ENCODE results near the gene ABR.

The ABR gene

DNA sequence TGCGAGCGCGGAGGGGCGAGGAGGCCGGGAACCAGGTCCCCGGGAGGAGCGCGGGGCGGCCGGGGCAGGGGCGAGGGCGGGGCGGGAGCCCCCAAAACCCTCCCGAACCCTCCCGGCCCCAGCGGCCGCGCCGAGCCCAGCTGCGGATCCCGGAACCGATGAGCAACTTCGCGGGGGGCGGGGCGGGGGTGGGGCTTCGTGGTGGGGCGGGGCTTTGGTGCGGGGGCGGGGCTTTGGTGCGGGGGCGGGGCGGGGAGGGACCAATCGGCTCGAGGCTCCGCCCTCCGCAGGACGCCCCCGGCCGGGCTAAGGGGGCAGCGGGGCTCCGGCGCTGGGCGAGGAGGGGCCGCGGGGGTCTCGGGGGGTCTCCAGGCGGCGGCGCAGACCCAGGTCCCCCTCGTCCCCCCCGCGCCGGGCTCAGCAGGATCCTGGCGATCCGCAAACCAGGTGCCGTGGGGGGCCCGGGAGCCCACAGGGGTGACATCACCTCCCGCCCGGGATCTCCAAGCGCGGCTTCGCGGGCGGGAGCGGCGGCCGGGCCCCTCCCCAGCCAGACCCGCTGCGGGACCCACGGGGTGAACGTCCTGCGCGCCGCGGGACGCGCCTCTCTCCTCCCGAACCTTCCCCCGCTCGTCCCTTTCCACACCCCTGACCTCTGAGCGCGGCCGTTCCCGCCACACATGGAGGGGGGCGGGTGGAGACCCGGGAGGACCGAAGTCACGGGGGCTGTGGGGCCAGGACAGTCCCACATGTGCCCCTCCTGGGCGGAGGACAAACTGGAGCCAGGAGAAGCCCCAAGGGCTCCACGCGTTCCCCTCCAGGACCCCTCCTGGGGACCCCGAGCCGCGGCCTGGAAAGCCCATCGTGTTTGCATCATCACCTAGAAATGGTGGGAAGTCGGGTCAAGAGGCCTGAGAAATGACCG, at the start of gene ABR:
TSS of gene ABR (minus strand) at position 164 of the 925 bp plus-strand sequence. CDS start 254 bp downstream, outside the sequence.
- H3K36me3 ChIP-seq (ENCODE audit: control insufficient read depth, insufficient read depth, low read length), result no peaks in the 10 kb centered on the region
- no peaks in the 10 kb centered on the region for H3K9me3 ChIP-seq (ENCODE audit: control insufficient read depth, insufficient read depth, low read length)
- H3K9ac ChIP-seq (ENCODE audit: low read depth, low read length), result no peak within 1 kb of the TSS
- peaks cover 11% of the 10 kb centered on the region for H3K4me1 ChIP-seq (ENCODE audit: control insufficient read depth, insufficient read depth, low read length)
- H3K27ac ChIP-seq (ENCODE audit: low read depth, low read length), result no peak within 1 kb of the TSS
- peaks cover 30% of the 10 kb centered on the region for H3K27me3 ChIP-seq (ENCODE audit: control insufficient read depth, insufficient read depth, low read length)
- H3K4me3 ChIP-seq (ENCODE audit: low read depth, low read length), result peak within 1 kb of the TSS; percentile 72

- no peaks in the 10 kb centered on the region for H3K9me3 ChIP-seq (ENCODE audit: control insufficient read depth, insufficient read depth, low read length)
- H3K27ac ChIP-seq (ENCODE audit: low read depth, low read length), result no peak overlapping the region
- H3K4me1 ChIP-seq (ENCODE audit: control insufficient read depth, insufficient read depth, low read length), result no peaks in the 10 kb centered on the region; the same call in 1 of the 2 replicates
- H3K27me3 ChIP-seq (ENCODE audit: control insufficient read depth, insufficient read depth, low read length), result peaks cover 67% of the 10 kb centered on the region
- H3K36me3 ChIP-seq (ENCODE audit: control insufficient read depth, insufficient read depth, low read length), result no peaks in the 10 kb centered on the region
- H3K4me3 ChIP-seq (ENCODE audit: low read depth, low read length), result peak overlapping the region; percentile 59; the same call in 1 of the 2 replicates
- H3K9ac ChIP-seq (ENCODE audit: low read depth, low read length), result no peak overlapping the region
These were observed 49.6 kb upstream of the ABR start for GRCh38 chr17:1229349-1229899.

- Histone ChIP-seq H3K9me3 (ENCODE audit: control insufficient read depth, insufficient read depth, low read length) (no peaks in the 10 kb centered on the region), H3K9ac (ENCODE audit: low read depth, low read length) (no peak overlapping the region), H3K4me3 (ENCODE audit: low read depth, low read length) (peak overlapping the region; percentile 59; the same call in 1 of the 2 replicates), H3K4me1 (ENCODE audit: control insufficient read depth, insufficient read depth, low read length) (no peaks in the 10 kb centered on the region; the same call in 1 of the 2 replicates), H3K27me3 (ENCODE audit: control insufficient read depth, insufficient read depth, low read length) (peaks cover 67% of the 10 kb centered on the region), H3K27ac (ENCODE audit: low read depth, low read length) (no peak overlapping the region), H3K36me3 (ENCODE audit: control insufficient read depth, insufficient read depth, low read length) (no peaks in the 10 kb centered on the region)
These were observed 49.1 kb upstream of the ABR start for GRCh38 chr17:1228781-1229348.

- H3K36me3 ChIP-seq (ENCODE audit: control insufficient read depth, insufficient read depth, low read length), result no peaks in the 10 kb centered on the region
- H3K9me3 ChIP-seq (ENCODE audit: control insufficient read depth, insufficient read depth, low read length), result no peaks in the 10 kb centered on the region
- H3K27ac ChIP-seq (ENCODE audit: low read depth, low read length), result no peak overlapping the region
- H3K4me1 ChIP-seq (ENCODE audit: control insufficient read depth, insufficient read depth, low read length), result no peaks in the 10 kb centered on the region; the same call in 1 of the 2 replicates
- H3K9ac ChIP-seq (ENCODE audit: low read depth, low read length), result no peak overlapping the region
- H3K4me3 ChIP-seq (ENCODE audit: low read depth, low read length), result peak overlapping the region; percentile 9; the same call in 1 of the 2 replicates
- H3K27me3 ChIP-seq (ENCODE audit: control insufficient read depth, insufficient read depth, low read length), result peaks cover 67% of the 10 kb centered on the region
These were observed 48.4 kb upstream of the ABR start for GRCh38 chr17:1227917-1228780.

DNA sequence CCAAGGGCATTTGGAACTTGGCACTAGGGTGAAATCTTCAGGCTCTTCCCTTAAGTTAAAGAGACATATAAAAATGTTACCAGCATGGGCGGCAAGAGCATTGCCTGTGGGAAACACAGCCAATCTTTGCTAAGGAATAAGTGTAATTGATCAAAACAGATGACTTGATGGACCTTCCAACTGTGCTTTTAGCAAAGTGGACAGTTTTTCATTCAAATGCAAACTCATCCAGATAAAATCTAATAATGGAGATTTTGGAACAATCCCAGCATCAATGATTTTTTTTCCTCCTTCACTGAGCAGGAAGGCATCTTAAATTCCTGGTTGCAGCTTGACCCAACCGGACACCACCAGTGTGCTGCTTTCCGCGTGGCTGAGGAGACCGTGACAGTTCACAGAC, 47.6 kb upstream of the ABR start:
- H3K36me3 ChIP-seq (ENCODE audit: control insufficient read depth, insufficient read depth, low read length), result no peaks in the 10 kb centered on the region
- H3K9ac ChIP-seq (ENCODE audit: low read depth, low read length), result no peak overlapping the region
- no peak overlapping the region for H3K27ac ChIP-seq (ENCODE audit: low read depth, low read length)
- no peaks in the 10 kb centered on the region for H3K9me3 ChIP-seq (ENCODE audit: control insufficient read depth, insufficient read depth, low read length)
- no peaks in the 10 kb centered on the region; the same call in 1 of the 2 replicates for H3K4me1 ChIP-seq (ENCODE audit: control insufficient read depth, insufficient read depth, low read length)
- H3K27me3 ChIP-seq (ENCODE audit: control insufficient read depth, insufficient read depth, low read length), result peaks cover 66% of the 10 kb centered on the region
- H3K4me3 ChIP-seq (ENCODE audit: low read depth, low read length), result no peak overlapping the region

DNA sequence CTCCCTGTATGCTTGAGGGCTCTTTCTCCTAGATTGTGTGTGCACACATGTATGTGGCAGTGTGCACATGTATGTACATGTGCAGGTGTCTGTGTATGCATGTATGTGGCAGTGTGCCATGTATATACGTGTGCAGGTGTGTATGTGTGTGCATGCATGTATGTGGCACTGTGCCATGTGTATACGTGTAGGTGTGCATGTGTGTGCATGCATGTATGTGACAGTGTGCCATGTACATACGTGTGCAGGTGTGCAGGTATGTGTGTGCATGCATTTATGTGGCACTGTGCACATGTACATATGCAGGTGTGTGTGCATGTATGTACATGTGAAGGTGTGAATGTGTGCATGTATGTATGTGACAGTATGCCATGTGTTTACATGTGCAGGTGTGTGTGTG, 46.5 kb upstream of the ABR start:
- Histone ChIP-seq H3K9ac (ENCODE audit: low read depth, low read length) (no peak overlapping the region), H3K9me3 (ENCODE audit: control insufficient read depth, insufficient read depth, low read length) (no peaks in the 10 kb centered on the region), H3K27ac (ENCODE audit: low read depth, low read length) (no peak overlapping the region), H3K36me3 (ENCODE audit: control insufficient read depth, insufficient read depth, low read length) (no peaks in the 10 kb centered on the region), H3K4me3 (ENCODE audit: low read depth, low read length) (no peak overlapping the region), H3K27me3 (ENCODE audit: control insufficient read depth, insufficient read depth, low read length) (peaks cover 56% of the 10 kb centered on the region), H3K4me1 (ENCODE audit: control insufficient read depth, insufficient read depth, low read length) (no peaks in the 10 kb centered on the region; the same call in 1 of the 2 replicates)

- H3K27me3 ChIP-seq (ENCODE audit: control insufficient read depth, insufficient read depth, low read length), result peaks cover 38% of the 10 kb centered on the region
- H3K9me3 ChIP-seq (ENCODE audit: control insufficient read depth, insufficient read depth, low read length), result no peaks in the 10 kb centered on the region
- no peaks in the 10 kb centered on the region; the same call in 1 of the 2 replicates for H3K4me1 ChIP-seq (ENCODE audit: control insufficient read depth, insufficient read depth, low read length)
- H3K4me3 ChIP-seq (ENCODE audit: low read depth, low read length), result no peak overlapping the region
- no peak overlapping the region for H3K27ac ChIP-seq (ENCODE audit: low read depth, low read length)
- H3K9ac ChIP-seq (ENCODE audit: low read depth, low read length), result no peak overlapping the region
- H3K36me3 ChIP-seq (ENCODE audit: control insufficient read depth, insufficient read depth, low read length), result no peaks in the 10 kb centered on the region
These were observed 44.5 kb upstream of the ABR start for GRCh38 chr17:1224330-1224729.

DNA sequence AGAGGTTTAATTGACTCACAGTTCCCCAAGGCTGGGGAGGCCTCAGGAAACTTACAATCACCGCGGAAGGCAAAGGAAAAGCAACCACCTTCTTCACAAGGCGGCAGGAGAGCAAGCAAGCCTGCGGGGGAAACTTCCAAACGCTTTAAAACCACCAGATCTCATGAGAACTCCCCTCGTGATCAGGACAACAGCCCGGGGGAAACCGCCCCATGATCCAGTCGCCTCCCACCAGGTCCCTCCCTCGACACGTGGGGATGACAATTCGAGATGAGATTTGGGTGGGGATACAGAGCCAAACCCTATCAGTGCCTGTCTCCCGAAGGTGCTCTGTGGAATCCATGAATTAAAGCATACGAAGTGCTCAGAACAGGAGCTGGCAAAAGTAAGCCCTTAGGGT, 43.9 kb upstream of the ABR start:
- no peak overlapping the region for H3K9ac ChIP-seq (ENCODE audit: low read depth, low read length)
- no peaks in the 10 kb centered on the region for H3K9me3 ChIP-seq (ENCODE audit: control insufficient read depth, insufficient read depth, low read length)
- H3K27me3 ChIP-seq (ENCODE audit: control insufficient read depth, insufficient read depth, low read length), result peaks cover 31% of the 10 kb centered on the region
- H3K4me3 ChIP-seq (ENCODE audit: low read depth, low read length), result no peak overlapping the region
- no peaks in the 10 kb centered on the region for H3K36me3 ChIP-seq (ENCODE audit: control insufficient read depth, insufficient read depth, low read length)
- no peak overlapping the region for H3K27ac ChIP-seq (ENCODE audit: low read depth, low read length)
- no peaks in the 10 kb centered on the region for H3K4me1 ChIP-seq (ENCODE audit: control insufficient read depth, insufficient read depth, low read length)

- Histone ChIP-seq H3K4me3 (ENCODE audit: low read depth, low read length) (no peak overlapping the region), H3K36me3 (ENCODE audit: control insufficient read depth, insufficient read depth, low read length) (no peaks in the 10 kb centered on the region), H3K9me3 (ENCODE audit: control insufficient read depth, insufficient read depth, low read length) (no peaks in the 10 kb centered on the region), H3K4me1 (ENCODE audit: control insufficient read depth, insufficient read depth, low read length) (no peaks in the 10 kb centered on the region), H3K27me3 (ENCODE audit: control insufficient read depth, insufficient read depth, low read length) (peaks cover 18% of the 10 kb centered on the region), H3K9ac (ENCODE audit: low read depth, low read length) (no peak overlapping the region), H3K27ac (ENCODE audit: low read depth, low read length) (no peak overlapping the region)
These were observed 42.5 kb upstream of the ABR start for GRCh38 chr17:1222321-1222720.

DNA sequence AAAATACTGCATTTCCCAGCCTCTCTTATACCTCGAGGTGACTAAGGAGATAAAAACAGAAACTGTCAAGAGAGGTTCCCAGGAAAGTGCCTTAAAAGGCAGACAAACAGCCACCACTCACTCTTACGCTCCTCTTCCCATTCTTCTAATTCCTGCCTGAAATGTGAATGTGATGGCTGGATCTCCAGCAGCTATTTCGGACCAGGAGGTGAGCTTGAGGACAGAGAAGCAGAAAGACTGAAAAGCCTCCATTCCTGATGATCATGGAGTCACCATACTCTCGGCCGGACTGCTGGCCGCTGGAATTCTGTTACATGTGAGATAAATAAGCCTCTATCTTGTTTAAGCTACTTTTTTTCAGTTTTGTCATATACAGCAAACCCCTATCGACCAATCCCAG, 41.4 kb upstream of the ABR start:
- H3K4me1 ChIP-seq (ENCODE audit: control insufficient read depth, insufficient read depth, low read length), result no peaks in the 10 kb centered on the region
- H3K27me3 ChIP-seq (ENCODE audit: control insufficient read depth, insufficient read depth, low read length), result peaks cover 7% of the 10 kb centered on the region
- no peak overlapping the region for H3K9ac ChIP-seq (ENCODE audit: low read depth, low read length)
- H3K27ac ChIP-seq (ENCODE audit: low read depth, low read length), result no peak overlapping the region
- no peaks in the 10 kb centered on the region for H3K9me3 ChIP-seq (ENCODE audit: control insufficient read depth, insufficient read depth, low read length)
- H3K4me3 ChIP-seq (ENCODE audit: low read depth, low read length), result no peak overlapping the region
- H3K36me3 ChIP-seq (ENCODE audit: control insufficient read depth, insufficient read depth, low read length), result no peaks in the 10 kb centered on the region

Measured in HUES48 (cell line).